ENCODE results near the gene SNTG2.
A peak's percentile ranks its signal among the peaks of the same experiment; 100 is the strongest.

Gene SNTG2

GRCh38 chr2:954687-955000 is 4.0 kb downstream of the SNTG2 start:
- no peak for DNase-seq

GRCh38 chr2:955829-956731 is 5.4 kb downstream of the SNTG2 start:
- no peak for DNase-seq

- no peak for DNase-seq
Measured at GRCh38 chr2:959457-959856, 8.8 kb downstream of the SNTG2 start.

GRCh38 chr2:960061-960736 is 9.6 kb downstream of the SNTG2 start:
- peak; percentile 49 to 54 for DNase-seq

- DNase-seq, result no peak
Measured at GRCh38 chr2:961786-962185, 11.1 kb downstream of the SNTG2 start.

- DNase-seq, result peak; percentile 3 to 14
Measured at GRCh38 chr2:963876-964275, 13.2 kb downstream of the SNTG2 start.

GRCh38 chr2:964562-964961 is 13.9 kb downstream of the SNTG2 start:
- DNase-seq, result no peak

GRCh38 chr2:965640-966147 is 15.0 kb downstream of the SNTG2 start:
- DNase-seq, result no peak

- DNase-seq, result no peak
Measured at GRCh38 chr2:973129-973528, 22.5 kb downstream of the SNTG2 start.

- no peak for DNase-seq
Measured at GRCh38 chr2:974054-974453, 23.4 kb downstream of the SNTG2 start.

- no peak for DNase-seq
Measured at GRCh38 chr2:974502-974901, 23.9 kb downstream of the SNTG2 start.

GRCh38 chr2:975095-975494 is 24.4 kb downstream of the SNTG2 start:
- DNase-seq, result no peak

GRCh38 chr2:979069-979928 is 28.6 kb downstream of the SNTG2 start:
- DNase-seq, result peak; percentile 83

- DNase-seq, result peak; percentile 49 to 68
Measured at GRCh38 chr2:980176-980575, 29.5 kb downstream of the SNTG2 start.

GRCh38 chr2:981258-981657 is 30.6 kb downstream of the SNTG2 start:
- DNase-seq, result no peak

- DNase-seq, result no peak
Measured at GRCh38 chr2:981759-982158, 31.1 kb downstream of the SNTG2 start.

- DNase-seq, result no peak
Measured at GRCh38 chr2:985317-985898, 34.8 kb downstream of the SNTG2 start.

GRCh38 chr2:987789-988188 is 37.1 kb downstream of the SNTG2 start:
- no peak for DNase-seq

- DNase-seq, result no peak
Measured at GRCh38 chr2:989781-990467, 39.3 kb downstream of the SNTG2 start.

GRCh38 chr2:990970-991369 is 40.3 kb downstream of the SNTG2 start:
- DNase-seq, result no peak

- DNase-seq, result no peak
Measured at GRCh38 chr2:1002350-1002749, 51.7 kb downstream of the SNTG2 start.

- DNase-seq, result no peak
Measured at GRCh38 chr2:1004398-1004797, 53.7 kb downstream of the SNTG2 start.

Measured in NCI-H526 (cell line).